ENCODE results near the gene SCG2.

GRCh38 chr2:223602972-223603371 is 811 bp upstream of the SCG2 start:
- no peak for TF ChIP-seq CTCF (IDR thresholded peaks at IDR 0.05; ENCODE audit: low read depth, low read length, poor library complexity, severe bottlenecking)
- no peak for TF ChIP-seq EZH2phosphoT487 (IDR thresholded peaks at IDR 0.05; ENCODE audit: borderline replicate concordance, low read length)
